Measurements from ENCODE around the gene ADARB1.

ADARB1 gene

DNA sequence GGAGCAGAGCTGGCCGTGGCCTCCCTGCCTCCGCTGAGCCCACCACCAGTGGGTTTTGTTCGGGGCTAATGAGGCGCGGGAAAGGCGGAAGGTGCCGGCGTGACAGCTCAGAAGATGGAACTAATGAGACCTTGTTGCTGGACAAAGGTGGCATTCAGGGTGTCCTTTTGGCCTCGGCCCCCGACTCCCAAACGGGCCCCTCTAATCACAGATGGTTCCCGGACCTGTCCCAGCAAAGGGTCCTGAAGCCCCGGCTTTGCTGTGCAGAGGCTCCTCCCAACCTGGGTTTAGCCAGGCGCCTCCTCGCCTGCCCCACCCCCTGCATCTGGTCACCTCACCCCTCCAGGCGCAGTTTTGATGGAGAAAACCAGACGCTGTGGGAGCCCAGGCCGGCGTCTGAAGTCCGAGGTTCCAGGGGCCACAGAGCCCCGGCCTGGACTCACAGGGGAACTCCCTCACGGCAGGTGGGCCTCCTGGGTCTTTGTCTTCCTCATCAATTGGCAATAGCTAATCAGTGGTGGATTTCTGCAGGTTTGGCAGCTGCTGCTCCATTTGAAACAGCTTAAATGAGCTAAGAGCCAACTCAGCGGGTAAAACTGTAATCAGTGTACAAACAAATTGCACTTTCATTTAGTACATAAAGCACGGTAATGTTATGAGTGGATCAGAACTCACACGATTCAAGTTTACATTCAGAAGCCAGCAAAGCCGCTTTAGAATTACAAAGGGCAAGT lies 44.3 kb upstream of the ADARB1 start:
- CTCF ChIA-PET, result interaction anchor here (0.8 to 1.2 kb wide), 3 partner anchors 17 to 107 kb away, joined by 3 to 4 read pairs (median 3); no protein-coding TSS in a partner anchor

DNA sequence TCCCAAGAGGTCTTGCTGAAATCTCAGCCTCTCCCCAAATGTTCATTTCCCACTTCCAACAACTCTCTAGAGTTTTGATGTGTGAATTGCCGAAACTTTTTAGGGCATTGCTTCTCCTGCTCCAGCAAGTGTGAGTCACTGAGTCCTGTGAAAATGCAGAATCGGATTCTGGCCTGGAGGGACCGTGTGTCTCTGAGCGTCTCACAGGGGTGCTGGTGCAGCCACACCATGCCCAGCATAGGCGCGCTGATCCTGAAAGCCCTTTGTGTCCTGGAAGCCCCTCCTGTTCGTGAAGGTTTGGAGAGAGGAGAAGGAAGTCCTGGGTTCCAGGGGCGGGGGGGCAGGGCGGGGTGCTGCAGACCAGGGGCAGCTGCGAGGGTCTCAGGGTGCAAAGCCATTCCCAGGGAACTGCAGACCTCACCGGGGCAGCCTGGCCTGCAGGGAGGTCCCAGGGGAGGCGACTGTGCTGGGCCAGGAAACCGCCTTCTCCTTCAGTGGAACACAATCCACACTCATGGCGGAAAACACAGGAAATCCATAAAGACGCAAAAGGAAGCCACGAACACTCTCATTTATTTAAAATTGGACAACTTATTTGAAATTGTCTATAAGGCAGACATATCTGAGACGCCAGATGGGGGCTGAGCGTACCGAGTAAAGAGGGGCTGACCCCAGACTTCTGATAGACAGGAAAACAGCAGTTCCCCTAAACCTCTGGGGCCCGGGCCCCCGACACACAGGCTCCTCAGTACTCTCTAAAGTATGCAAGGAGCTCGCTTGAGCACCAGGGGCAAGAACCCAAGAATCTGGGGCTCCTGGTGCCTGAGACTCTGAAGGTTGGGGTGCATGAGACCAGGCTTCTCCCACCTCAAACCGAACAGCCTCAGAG lies 43.5 kb upstream of the ADARB1 start:
- ChIA-PET POLR2A (no interaction called here), CTCF (no interaction called here)
- no peak for DNase-seq (ENCODE audit: low read depth, low spot score)
- H3K4me3 ChIP-seq (ENCODE audit: low read depth, low read length), result no peak overlapping the region
- TF ChIP-seq, protein P1, sequence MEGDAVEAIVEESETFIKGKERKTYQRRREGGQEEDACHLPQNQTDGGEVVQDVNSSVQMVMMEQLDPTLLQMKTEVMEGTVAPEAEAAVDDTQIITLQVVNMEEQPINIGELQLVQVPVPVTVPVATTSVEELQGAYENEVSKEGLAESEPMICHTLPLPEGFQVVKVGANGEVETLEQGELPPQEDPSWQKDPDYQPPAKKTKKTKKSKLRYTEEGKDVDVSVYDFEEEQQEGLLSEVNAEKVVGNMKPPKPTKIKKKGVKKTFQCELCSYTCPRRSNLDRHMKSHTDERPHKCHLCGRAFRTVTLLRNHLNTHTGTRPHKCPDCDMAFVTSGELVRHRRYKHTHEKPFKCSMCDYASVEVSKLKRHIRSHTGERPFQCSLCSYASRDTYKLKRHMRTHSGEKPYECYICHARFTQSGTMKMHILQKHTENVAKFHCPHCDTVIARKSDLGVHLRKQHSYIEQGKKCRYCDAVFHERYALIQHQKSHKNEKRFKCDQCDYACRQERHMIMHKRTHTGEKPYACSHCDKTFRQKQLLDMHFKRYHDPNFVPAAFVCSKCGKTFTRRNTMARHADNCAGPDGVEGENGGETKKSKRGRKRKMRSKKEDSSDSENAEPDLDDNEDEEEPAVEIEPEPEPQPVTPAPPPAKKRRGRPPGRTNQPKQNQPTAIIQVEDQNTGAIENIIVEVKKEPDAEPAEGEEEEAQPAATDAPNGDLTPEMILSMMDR (IDR thresholded peaks at IDR 0.05; ENCODE audit: insufficient read depth, low read length, missing control alignments), result no peak

More for the DNA sequence above, 44.3 kb upstream of the ADARB1 start:
- POLR2A ChIA-PET, result interaction anchor here (1.1 kb wide), 1 partner anchor 18 kb away, joined by 3 read pairs; no protein-coding TSS in a partner anchor
- TF ChIP-seq, protein P1 (IDR thresholded peaks at IDR 0.05; ENCODE audit: insufficient read depth, low read length, missing control alignments), result no peak
- DNase-seq (ENCODE audit: low read depth, low spot score), result no peak
- H3K4me3 ChIP-seq (ENCODE audit: low read depth, low read length), result no peak overlapping the region

DNA sequence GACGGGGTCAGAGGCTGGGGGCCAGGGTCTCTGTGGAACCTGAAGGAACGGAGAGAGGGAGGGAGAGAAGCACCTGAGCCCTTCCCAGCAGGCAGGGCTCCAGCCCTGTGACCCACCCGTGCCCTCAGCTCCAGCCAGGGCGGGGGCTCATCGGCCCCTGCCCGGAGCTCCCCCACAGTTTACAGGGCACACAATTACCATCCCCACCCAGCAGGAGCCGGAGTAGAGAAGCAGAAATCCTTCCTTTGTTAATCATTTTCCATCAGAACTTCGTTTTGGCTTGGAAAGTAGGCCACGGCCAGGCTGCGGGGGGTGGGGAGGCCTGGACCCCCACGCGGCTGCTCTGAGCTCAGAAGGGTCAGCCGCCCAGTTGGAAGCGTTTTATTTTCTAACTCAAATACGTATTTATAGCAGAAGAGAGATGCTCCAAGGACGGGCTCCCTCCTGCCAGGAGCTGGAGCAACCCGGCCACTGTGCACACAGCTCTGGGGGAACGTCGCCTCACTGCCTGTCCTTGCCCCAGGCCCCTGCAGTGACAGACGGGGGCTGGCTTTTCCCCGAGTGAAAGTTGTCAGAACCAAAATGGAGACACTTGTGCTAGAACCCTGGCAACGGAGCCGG lies 42.7 kb upstream of the ADARB1 start:
- POLR2A ChIA-PET, result no interaction called here
- CTCF ChIA-PET, result no interaction called here
- H3K4me3 ChIP-seq (ENCODE audit: low read depth, low read length), result no peak overlapping the region
- TF ChIP-seq, protein P1 (IDR thresholded peaks at IDR 0.05; ENCODE audit: insufficient read depth, low read length, missing control alignments), result no peak
- no peak for DNase-seq (ENCODE audit: low read depth, low spot score)

DNA sequence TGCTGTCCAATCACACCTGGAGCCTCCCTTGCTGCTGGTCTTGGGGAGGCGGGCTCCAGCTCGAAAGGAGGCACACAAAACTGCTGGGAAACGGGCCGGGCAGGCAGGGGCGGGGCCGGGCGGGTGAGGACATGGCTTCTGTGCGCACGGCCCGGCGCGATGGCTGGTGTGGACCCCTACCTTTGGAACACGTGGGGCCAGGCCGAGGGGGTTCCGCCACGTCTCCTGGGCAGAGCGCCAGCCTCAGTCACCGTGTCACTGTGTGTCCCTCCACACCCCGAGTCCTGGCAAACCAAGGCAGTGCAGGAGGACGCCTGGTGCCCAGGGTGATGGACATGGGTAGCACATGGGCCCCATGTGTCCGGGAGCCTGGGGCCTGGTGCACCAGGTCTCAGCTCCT lies 42.0 kb upstream of the ADARB1 start:
- POLR2A ChIA-PET, result no interaction called here
- no peak for DNase-seq (ENCODE audit: low read depth, low spot score)
- CTCF ChIA-PET, result no interaction called here
- H3K4me3 ChIP-seq (ENCODE audit: low read depth, low read length), result no peak overlapping the region
- TF ChIP-seq, protein P1 (IDR thresholded peaks at IDR 0.05; ENCODE audit: insufficient read depth, low read length, missing control alignments), result no peak

DNA sequence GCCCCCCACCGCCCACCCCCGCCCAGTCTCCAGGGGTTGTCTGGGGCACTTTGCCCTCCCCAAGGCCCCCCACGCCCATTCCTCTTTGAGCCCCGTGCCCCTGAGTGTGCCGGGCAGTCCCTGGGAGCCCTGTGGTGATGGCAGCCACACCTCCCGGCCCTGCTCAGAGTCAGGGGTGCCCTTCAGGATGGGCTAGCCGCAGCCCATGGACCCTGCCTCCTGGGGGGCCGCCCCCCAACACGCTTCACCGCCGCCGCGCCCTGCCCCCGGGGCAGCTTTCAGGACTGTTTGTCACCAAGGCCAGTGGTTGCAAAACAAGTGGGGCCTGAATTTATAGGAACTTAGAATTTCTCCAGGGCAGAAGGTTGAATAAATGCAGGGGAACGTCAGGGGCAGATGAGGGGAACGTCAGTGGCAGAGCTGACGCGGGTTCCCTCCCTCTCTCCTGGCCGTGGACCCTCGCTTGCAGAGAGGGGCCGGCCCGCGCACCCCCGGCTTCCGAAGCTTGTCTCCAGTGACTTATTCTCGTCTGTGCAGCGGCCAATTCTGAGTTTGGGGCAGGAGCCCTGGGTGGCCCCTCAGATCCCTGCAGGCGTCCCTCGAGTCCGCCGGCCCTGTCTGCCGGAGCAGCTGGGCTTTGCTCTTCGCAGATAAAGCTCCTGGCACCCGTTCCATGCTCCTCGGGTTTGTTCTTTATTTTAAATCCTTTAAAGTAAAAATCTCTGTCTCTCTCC lies 41.2 kb upstream of the ADARB1 start:
- DNase-seq (ENCODE audit: low read depth, low spot score), result no peak
- POLR2A ChIA-PET, result interaction anchor here (0.6 kb wide), 1 partner anchor 10 kb away, joined by 3 read pairs; no protein-coding TSS in a partner anchor
- H3K4me3 ChIP-seq (ENCODE audit: low read depth, low read length), result no peak overlapping the region
- TF ChIP-seq, protein P1 (IDR thresholded peaks at IDR 0.05; ENCODE audit: insufficient read depth, low read length, missing control alignments), result no peak
- CTCF ChIA-PET, result no interaction called here
